MV-4-11 (cell line): ENCODE data around the gene MYLK2.

Source experiments
- DNase-seq: peaks from one replicate; lab custom pipeline; 2025; lab: John Stamatoyannopoulos, UW

MYLK2 gene

DNA sequence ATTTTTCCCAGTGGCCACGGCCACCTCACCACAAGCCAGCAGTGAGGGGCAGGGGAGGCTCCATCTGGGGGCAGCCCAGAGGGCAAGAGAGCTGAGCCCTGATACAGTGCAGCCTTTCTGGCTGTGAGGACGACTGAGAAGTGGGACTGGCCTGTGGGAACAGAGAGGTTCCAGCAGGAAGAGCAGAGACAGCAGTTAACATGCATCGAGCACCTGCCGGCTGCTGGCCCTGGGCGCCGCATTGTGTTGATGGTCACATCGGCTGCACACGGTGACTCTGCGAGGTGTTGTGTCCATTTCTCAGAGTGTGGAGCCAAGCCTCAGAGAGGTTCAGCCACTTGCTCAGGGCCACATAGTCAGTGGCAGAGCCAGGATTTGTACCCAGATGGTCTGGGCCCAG is 16.4 kb downstream of the MYLK2 start:
- no peak for DNase-seq

DNA sequence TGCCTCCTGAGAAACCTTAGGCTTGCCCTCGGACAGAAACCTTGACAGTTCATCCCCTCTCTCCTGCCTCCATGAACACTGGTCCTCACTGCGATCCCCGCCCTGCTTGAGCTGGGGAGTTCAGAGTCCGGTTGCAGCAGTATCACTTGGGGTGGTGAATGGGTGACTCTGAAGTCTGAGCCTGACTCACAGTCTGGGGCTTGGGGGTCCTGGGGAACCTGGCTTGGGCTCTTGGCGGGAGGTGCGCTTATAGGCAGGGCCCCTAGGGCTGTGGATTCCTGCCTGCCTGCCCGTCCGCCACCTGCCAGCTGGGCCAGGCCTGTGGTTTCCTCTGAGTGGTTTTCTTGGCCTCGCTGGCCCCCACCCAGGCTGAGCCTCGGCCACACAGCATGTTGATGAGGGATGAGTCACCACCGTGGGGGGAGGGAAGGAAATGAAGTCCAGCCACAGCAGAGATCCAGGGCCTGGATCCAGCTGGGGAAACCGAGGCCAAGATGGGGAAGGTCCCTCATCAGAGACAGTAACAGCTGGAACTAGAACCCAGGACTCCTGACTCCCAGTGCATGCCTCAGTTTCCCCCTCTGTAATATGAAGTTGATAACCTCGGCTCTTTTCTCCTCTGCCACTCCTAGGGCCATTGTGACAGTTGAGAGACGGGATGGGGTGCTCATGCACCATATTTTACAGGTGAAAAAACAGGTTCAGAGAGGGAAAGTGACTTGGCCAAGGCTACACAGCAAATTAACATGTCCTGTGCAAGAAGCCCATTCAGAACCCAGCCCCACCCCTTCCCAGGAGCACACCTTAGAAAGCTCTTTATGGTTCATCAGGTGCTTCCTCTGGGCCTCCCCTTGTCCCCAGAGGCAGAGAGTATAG is 17.1 kb downstream of the MYLK2 start:
- DNase-seq = peak; percentile 92

DNA sequence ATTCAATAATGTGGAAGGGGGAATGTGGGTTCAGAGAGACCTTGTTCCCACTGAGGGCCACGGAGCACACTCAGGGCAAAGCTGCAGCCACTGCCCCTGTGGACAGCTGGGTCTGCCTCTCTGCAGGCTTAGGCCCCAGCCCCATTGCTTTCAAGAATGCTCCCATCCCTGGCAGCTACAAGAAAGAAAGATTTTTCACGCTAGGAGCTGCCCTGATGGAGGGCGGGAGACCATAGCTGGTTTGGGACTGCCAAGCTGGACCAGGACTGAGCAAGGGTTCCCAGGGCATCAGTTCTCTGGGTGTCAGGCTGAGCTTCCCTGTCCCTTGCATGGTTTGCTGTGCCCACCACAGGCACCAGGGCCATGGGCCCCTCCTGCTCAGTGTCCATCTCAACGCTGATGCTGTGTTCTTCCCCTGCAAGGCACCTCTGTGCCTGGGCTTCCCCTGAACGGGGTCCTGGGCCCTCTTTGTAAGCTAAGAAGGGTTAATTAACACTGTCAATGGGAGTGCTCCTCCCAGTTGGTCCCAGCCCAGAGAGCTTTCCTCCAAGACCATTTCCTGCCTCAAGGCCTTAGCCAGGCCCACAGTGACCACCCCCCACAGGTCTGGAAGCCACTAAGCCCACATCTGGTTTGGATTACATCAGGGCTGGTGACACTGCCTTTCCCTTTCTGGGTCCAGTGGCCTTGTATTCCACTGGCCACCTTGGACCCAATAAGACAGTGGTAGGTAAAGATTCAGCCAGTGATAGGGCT is 17.9 kb downstream of the MYLK2 start:
- DNase-seq = peak; percentile 54

DNA sequence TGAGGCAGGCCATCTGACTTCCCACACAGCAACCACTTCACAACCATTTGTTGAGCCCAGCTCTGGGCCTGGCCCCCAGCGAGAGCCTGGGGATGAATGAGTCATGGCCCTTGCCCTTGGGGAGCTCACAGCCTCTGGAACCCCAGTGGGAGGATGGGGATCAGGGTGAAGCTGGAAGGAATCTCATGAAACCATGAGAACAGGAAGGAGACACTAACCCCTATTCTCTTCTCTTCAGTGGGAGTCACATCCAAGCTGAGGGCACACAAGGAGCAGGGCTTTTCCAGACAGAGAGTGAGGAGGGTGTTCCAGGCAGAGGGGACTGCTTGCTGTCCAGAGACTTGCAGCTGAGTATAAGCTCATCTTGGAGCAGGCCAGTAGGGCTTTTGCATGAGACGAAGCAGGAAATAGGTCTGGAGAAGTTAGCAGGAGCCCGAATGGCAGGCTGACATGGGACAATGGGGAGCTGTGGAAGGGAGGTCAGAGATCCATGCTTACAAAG is 18.8 kb downstream of the MYLK2 start:
- peak; percentile 81 for DNase-seq

DNA sequence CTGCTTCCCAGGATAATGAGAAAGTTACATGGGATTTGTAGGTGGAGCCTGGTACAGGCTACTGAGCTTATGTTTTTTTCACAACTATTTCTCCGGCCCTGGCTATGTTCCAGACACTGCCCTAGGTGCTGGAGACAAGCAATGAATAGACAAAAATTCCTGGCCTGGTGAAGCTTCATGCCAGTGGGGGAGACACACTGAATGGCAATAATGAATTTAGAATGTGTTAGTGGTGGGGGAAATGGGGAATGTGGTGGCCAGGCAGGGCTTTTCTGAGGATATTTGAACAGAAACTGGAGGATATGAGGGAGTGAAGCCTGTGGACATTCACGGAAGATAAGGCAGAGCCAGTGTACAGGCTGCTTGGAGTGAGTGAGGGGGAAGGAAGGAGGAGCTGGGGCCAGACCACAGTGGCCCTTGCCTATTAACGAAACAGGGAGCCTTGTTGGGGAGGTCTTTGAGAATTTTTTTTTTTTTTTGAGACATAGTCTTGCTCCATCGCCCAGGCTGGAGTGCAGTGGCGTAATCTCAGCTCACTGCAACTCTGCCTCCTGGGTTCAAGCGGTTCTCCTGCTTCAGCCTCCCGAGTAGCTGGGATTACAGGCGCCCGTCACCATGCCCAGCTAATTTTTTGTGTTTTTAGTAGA is 19.6 kb downstream of the MYLK2 start:
- DNase-seq = peak; percentile 25

DNA sequence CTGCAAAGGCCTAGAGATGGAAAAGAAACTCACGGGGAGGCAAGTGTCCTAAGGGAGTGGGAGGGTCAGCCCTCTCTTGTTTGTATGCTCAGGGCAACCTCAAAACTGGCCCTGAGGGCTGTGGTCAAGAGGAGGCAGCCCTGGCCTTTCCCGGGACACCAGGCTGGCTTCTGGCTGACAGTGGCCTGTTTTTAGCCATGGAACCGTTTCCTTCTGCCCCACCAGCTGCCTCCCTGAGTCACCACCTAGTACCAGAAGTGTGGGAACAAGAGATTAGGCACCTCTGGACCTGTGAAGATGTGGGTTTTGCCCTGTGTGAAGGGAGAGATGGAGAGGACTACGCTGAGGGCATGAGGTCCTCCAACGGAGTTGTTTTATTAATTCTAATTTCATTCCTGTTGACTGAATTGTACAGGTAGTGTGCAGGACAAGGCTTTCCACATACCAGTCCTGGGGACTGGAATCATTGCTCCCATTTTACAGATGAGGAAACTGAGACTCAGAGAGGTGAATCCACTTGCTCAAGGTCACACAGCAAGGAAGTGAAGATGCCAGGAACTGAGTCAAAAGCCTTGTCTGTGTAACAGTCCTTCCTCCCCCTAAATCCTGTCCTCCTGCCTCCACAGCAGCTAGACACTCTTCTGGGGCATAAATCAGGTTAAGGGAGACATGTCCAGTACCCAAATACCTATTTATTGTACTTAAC is 20.8 kb downstream of the MYLK2 start:
- no peak for DNase-seq

DNA sequence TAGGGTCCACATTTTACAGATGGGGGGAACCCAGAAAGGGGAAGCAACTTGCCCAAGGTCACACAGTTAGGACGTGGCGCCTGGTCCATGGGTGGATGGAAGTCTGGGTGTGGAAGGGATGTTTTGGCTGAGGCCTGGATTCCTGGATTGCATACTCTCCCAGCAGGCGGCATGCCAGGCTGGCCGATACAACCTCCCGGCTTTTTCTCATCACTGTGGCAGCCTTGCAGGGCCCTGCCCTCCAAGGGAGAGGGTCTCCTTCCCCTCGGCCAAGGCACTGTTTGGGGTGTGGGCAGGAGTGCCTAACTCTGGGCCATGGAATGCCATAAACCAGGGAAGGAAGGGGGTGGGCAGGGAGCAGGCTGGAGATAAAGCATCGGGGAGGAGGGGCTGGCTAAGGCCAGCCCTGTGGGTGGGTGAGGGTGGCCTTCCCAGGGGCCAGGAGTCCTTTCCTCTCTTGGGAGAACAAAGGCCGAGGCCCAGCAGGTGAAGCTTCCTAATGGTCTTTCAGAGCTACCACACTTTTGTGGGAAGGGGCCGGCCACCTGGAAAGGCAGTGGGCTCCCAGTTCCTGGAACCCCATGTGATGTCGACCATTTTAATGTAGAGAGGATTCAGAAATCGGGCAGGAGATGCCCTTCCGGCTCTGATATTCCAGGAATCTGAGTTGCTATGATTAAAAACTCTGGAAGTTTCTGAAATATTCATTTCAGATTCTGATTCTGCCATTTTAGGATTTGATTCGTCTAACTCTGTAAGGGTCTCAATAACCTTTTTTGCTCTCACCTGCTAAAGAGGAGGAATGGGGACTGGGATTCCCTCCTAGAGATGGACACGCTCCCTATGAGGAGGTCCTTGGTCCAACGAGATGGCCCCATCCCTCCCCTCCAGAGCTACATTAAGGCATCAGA is 22.0 kb downstream of the MYLK2 start:
- DNase-seq = no peak

DNA sequence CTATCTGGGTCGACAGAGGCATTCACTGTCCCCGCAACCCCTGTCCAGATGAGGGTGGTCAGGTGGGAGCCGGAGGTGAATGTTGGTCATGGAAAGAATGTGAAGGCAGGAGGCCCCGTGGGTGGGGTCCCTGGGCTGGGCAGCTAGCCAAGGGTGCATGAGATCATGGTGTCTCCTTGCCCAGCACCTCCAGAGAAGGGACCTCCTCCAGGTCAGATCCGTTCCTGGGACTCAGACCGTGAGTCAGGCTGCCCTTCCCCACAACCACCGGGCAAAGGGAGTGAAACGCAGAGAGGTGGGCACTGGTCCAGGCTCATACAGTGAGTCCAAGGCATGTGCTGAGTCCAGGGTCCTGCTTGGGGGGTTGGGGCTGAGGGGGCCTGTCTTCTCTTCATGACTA is 22.8 kb downstream of the MYLK2 start:
- DNase-seq = no peak

DNA sequence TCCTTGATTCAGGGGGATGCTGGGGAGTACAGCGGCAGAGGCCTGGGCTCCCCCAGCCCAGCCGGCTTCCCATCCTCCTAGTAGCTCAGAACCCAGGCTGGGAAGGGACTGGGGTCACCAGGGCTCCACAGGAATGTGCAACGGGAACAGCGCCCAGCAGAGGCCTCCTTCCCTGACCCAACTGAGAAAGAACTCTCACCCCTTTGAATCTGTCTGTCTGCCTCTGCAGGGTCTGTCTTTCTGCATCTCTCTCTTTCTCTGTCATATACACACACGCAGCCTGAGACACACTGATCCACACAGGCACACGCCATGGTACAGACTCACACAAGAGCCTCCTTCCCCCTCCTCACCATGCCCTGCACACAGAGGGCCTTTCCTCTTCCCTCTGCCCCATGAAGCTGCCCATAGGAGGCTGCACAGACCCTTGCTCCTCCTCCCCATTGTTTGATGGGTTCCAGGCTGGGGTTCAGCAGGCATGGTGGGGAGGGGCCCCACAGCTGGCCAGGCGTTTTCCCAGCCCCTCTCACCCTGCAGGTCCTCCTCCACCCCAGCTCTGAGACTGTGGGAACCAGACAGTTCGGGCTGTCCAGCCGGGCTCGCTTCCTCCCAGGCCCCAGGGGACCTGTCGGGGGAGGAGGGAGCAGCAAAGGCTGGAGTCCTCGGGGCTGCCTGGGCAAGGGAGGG is 23.5 kb downstream of the MYLK2 start:
- no peak for DNase-seq

DNA sequence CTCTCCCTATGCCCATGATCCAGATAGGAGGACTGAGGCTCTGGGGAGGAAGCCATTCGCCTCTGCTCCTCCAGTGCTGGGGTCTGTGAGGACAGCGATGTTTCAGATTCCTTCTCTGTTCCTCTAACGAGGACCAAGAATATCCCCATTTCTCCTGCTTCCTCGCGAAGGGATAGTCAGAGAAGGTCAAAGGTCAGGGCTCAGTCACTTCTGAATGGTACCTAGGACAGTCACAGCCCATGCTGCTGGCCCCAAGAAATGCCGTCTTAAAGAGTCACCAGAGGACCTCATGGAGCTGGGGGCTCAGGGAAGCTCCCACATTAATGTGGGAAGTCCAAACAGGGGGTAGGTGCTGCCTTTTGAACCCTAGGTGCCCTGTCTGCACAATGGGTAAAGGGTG is 24.1 kb downstream of the MYLK2 start:
- no peak for DNase-seq

DNA sequence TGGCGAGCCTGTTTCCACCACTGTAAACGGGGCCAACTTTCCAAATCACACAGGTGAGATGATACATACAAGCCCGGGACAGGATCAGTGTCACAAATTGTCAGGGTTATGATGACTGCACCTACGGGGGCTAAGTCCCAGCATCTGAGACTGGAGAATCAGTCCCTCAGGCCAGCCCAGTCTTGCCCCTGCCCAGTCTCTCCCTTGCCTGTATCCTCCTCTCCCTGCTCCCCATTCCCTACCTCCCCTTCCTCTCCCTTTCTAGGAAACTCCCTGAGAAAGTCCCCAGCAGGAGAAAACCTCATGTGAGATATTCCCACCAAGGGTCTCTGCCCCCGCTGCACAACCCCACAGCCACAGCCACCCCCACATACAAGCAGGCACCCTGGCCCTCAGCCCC is 24.7 kb downstream of the MYLK2 start:
- no peak for DNase-seq

DNA sequence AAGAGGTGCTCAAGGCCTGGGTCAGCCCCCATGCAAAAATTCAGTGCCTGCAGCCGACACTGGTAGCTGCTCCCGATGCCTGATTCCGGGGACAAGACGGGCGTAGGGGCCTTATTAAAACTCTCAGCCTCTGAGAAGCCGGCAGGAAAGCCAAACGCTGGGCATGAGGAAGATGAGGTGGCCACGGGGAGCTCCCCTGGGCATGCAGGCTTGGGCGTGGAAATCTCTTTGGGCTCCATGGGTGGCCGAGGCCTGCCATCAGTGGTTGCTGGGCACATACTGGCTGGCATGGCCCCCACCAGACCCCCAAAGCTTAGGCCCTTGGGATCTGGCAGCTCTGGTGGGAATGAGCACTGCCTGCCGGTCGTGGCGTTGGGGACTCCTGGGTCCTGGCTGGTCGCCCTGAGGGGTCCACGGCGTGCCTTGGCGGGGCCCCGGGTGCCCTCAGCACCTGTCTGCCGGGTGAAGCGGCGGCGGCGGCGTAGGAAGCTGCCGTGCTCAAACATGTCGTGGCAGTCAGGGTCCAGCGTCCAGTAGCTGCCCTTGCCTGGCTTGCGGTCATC is 25.7 kb downstream of the MYLK2 start:
- no peak for DNase-seq

DNA sequence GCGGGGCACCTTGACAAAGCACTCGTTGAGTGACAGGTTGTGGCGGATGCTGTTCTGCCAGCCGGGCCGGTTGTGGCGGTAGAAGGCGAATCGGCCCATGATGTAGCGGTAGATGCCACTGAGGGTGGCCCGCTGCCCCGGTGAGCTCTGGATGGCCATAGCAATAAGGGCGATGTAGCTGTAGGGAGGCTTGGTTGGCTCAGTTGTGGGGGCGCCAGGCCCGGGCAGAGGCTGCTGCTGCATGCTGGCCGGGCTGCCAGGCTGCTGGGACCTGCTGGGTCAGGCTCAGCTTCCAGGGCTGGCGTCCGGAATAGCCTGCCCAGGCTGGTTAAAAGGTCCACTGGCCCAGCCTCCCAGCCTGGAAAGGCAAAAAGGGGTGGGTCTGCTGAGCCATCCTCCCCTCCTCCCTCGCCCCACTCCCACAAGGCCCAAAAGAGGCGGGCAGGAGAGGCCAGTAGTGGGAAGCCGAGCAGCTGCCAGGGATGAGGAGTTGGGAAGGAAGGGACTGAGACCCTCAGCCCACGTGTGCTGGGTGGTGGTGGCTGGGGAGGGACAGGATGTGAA is 26.2 kb downstream of the MYLK2 start, which contains the start of gene FOXS1:
TSS of gene FOXS1 (minus strand) at position 305 of the 564 bp plus-strand sequence. CDS start at position 243, 62 bp downstream.
- no peak for DNase-seq

DNA sequence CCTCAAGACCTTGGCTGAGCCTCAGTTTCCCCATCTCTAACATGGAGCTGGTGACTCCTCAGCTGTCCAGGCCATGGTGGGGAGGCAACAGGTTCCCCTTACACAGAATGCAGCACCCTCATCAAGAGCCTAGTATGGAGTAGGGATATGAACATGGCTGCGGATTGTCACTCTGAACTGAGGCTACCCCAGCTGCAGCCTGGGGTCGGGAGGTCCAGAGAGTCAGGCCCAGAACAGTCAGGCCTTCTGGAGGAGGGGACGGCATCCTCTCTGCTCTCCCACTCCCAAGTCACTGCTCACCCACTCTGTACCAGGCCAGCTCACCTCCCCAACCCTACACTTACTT is 27.6 kb downstream of the MYLK2 start:
- DNase-seq = no peak

DNA sequence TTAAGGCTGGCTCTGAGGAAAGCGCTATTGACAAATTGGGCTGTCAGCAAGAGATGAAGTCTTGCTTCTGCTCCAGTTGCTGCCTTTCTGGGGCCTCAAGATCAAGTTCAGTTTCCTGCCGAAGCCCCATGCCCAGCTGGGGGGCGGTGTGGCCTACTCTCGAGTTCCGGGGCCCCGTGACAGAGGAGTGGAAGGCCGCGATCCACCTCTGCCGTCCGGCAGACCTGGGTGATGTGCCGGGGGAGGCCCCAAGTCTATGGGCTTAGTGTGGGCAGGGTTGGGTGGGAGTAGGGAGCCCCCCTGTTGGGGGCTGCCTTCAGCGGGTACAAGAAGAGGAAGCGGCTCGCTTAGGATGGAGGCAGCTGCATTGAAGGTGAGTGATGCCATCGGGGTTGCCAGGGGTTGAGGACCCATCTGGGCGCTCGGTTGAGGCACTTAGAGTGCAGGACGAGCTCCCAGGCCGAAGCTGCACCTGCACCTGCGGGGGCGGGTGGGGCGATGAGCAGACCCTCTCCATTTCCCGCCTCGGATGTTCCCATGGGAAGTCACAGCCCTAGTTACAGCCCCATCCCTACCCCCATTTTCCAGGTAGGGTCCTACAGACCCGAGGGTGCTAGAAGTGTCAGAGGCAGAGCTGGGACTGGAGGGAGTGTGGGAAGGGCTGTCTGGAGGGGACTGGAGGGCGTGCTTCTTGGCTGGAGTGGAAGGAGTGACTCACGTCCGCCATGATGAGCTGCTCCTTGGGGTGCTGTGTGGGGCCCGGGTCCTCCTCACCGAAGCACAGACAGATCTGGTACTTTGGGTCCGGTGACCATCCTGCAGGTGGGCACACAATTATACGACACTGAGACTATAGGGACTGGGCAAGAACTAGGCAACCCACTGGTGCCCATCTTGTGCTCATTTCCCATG is 29.2 kb downstream of the MYLK2 start:
- DNase-seq = no peak

DNA sequence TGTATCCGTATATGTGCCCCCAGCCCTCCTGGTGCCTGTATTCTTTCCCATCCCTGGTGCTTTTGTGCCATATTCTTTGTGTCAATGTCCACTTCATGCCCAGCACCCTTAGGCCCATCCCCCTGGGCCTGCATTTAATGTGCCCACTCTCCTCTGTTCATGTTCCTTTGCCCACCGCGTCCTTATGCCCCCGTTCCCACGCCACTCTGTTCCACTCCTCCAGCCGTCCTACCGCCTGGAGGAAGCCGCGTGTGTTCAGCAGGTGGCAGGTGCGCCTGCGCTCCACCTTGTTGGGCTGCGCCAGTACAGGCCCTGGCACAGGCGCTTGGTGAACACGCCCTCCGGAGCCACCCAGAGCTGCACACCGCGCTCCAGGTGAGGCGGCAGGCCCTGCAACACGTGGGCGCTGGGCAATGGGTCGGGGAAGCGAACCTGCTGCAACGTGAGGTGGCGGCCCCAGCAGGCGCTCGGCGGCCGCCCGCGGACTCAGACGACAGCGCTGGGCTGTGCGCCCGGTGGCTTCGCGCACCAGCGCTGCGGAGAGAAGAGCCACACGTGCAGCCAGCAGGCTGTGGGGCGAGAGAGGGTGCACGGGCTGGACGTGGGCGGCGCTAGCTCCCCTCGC is 30.3 kb downstream of the MYLK2 start:
- no peak for DNase-seq

DNA sequence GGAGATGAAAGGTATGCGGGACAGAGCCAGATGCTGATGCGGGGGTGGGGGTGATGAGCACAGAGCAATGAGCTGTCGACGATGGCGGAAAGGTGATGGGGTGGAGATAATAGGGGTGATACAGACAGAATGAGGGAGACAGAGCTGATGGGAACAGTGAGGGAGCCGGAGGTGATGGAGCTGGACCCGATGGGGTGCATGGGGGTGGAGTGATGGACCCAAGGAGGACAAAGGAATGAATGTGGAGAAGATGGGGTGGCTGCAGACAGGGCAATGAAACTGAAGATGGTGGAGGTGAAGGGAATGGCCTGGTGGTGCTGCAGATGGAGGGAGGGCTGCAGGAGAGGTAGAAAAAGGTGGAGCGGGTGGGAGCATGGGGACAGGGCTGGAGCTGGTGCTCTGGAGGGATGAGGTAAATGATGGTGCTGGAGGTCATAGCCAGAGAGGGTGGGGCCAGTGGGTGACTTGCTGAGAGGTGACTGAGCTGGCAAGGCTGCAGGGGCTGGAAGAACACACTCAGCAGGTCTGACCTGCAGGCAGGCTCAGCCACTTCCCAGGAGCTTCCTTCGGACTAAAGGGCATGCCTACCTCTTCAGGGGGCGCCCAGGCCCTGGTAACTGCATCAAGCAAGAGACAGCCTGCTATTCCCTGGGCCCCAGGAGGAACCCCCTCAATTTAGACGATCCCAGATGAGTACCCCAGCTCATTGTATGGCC is 32.2 kb downstream of the MYLK2 start:
- no peak for DNase-seq
